Right lobe of liver (tissue), 4 donors: ENCODE measurements around the gene ADGRL3.

ENCODE experiments used
- CTCF ChIP-seq, 4 donors: fragments of 200-600 bp in 3 of 4; fragments of 450-650 bp in 1 of 4; IDR thresholded peaks; one replicate each; pipeline versions ENCODE4 v1.5.1 to v1.8.0; 2016 to 2022; ENCODE audit warnings: antibody characterized with exemption in 4 of 4, mild to moderate bottlenecking in 2 of 4
- POLR2A ChIP-seq: fragments of 450-650 bp; IDR thresholded peaks from one replicate; pipeline ENCODE4 v1.6.1; 2017; ENCODE audit warnings: antibody characterized with exemption, mild to moderate bottlenecking
- donor health status: DM: no; HTN: no; CAD: no.
- donor health status: DM: no; HTN: no; CAD: no.
- donor health status: DM: no; HTN: yes; CAD: no.

GRCh38 chr4:61426229-61426628 is 226.1 kb downstream of the ADGRL3 start:
- TF ChIP-seq CTCF (IDR thresholded peaks at IDR 0.05) (no peak), POLR2A (no peak)
